GM12892 (cell line): ENCODE data around the gene ETNPPL.
"Not testable (repeated sequence)": the region's sequence is repeated elsewhere in the genome, so short reads cannot be mapped to it uniquely, and the experiment has no call there.

Experiments
- DNase-seq: peaks from one replicate; pipeline ENCODE4 v3.0.0; 2011; ENCODE audit not compliant: insufficient read length
- FAIRE-seq: peaks from 2 replicates; lab custom pipeline; 2011; peaks lifted over from hg19 to GRCh38; lab: Jason Lieb, UNC
- POLR2A ChIP-seq: IDR thresholded peaks from 2 replicates; pipeline ENCODE4 v1.6.1; 2011; ENCODE audit warnings: low read depth, low read length, control low read depth
- POLR2AphosphoS5 ChIP-seq: IDR thresholded peaks from 2 replicates; pipeline ENCODE4 v1.6.1; 2011; ENCODE audit warnings: low read depth, low read length, control low read depth
- TAF1 ChIP-seq: IDR thresholded peaks from 2 replicates; pipeline ENCODE4 v1.6.1; 2011; ENCODE audit warnings: low read depth, mild to moderate bottlenecking, control low read depth, low read length, borderline replicate concordance

ETNPPL gene

DNA sequence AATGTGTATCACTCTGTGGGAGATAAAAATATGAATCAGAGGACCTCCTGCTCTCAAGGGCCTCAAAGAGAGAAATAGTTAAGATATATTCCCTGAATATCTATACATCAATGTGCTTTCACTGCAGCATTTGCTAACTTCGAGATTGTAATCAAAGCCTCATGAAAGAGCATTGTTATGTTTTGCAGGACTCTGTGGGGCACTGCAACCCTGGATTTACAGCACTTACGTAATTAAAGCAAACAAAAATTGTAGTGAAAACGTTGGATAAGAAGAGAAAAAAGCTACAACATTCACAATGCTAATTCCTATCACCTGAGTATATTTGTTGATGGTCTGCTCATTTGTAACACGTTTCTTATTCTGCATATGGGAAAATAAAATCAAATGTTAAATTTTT, 48.0 kb downstream of the ETNPPL start:
- DNase-seq = no peak
- FAIRE-seq = no peak
- TF ChIP-seq TAF1 (no peak), POLR2A (no peak), POLR2AphosphoS5 (no peak)

DNA sequence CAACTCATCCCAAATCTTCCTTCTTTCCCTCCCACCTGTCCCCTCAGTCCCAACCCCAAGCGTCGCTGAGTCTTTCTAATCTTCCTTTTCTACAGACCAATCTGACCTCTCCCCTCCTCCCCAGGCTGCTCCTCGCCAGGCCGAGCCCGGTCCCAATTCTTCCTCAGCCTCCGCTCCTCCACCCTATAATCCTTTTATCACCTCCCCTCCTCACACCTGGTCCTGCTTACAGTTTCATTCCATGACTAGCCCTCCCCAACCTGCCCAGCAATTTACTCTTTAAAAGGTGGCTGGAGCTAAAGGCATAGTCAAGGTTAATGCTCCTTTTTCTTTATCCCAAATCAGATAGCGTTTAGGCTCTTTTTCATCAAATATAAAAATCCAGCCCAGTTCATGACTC, 52.3 kb downstream of the ETNPPL start:
- not testable (repeated sequence) for FAIRE-seq, DNase-seq

DNA sequence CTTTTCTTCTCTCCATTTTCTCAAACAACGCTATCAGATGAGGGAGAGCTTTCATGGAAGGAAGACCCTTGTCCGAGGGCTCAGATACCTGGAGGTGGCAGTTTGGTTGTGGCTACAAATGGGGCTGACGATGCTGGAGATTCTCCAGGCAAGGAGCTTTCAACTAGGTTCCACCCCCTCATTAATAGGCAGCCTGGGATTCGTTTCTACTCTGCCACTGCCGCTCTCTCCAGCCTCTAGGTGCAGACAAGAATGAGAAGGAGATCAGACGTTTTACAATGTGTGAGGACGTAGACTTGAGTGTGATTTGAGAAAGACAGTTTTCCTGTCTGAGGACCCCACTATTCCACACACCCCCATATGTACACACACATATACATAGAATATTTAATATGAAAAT, 53.1 kb downstream of the ETNPPL start:
- no peak for DNase-seq
- TF ChIP-seq POLR2AphosphoS5 (no peak), TAF1 (no peak), POLR2A (no peak)
- no peak for FAIRE-seq

DNA sequence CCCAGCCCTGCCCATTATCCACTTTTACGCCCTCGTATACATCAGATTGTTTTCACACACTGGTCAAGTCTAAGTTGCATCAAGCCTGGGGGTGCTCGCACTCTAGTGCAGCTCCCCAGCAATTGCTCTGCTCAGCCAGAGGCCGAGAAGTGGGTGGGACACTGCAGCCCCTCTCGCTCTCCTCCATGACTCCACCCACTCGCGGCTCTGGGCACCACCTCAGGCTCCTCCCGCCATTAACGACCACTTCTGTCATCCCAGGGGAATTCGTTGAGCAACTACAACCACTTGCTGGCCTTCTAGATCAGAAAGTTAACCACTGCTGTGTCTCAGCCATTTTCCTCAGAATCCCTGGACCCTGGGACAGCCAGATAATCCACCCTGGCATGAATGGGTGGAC, 53.6 kb downstream of the ETNPPL start:
- no peak for TF ChIP-seq TAF1
- no peak for TF ChIP-seq POLR2AphosphoS5
- no peak for TF ChIP-seq POLR2A
- DNase-seq = no peak
- no peak for FAIRE-seq

DNA sequence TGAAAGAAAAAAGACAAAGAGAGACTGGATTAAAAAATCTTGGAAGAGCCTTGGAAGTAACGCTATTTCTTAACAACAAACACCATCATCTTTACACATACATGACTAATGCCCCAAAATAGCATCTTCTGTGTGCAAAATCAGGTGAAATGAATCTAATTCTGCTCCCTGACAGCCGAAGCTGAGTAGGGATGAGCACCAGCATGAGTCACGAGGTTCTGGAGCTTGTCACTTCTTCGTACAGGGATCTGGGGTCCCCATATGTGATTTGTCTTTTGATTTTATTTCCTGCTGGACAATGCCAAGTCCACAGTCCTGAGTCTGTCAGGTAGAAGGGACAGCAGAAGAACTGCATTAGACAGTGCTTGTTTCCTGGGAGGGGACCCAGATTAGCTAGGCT, 56.6 kb downstream of the ETNPPL start:
- no peak for DNase-seq
- TF ChIP-seq POLR2AphosphoS5 (no peak), POLR2A (no peak), TAF1 (no peak)
- FAIRE-seq = no peak

DNA sequence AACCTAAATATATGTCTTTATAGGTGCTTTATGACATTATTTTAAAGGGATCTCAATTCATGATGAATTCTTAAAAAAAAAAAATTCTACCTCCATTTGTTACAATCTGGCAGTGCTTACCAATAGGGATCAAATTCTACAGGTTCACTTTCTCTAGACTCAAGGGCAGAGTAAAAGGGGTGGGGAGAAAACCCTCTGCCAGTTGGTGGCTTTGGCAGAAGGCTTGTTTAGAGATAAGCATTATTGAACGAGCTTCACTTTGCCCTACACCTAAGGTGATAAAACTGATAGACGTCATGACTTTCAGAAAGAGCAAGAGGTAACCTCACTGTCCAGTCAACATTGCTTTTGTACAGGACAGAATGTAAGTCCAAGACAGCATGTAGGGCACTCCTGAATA, 58.9 kb downstream of the ETNPPL start:
- DNase-seq (no peak), FAIRE-seq (no peak)
- no peak for TF ChIP-seq TAF1
- no peak for TF ChIP-seq POLR2A
- TF ChIP-seq POLR2AphosphoS5 = no peak

DNA sequence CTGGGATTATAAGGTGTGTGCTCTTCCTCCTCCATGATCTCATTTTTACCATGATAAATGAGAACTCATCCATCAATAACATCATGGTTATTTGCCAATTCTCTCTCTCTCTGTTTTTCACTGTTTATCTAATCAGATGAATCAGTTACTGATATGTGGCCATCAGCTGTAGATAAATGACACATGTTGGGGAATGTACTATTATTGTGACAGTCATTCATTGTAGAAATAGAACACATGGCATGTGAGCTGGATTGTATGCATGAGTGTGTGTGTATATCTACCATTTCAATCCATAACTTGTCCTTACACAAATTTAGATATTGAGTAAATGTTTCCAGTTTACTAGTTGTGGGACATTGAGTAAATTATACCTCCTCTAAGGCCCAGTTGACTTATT, 59.5 kb downstream of the ETNPPL start:
- DNase-seq (no peak), FAIRE-seq (no peak)
- no peak for TF ChIP-seq POLR2AphosphoS5
- no peak for TF ChIP-seq POLR2A
- no peak for TF ChIP-seq TAF1

DNA sequence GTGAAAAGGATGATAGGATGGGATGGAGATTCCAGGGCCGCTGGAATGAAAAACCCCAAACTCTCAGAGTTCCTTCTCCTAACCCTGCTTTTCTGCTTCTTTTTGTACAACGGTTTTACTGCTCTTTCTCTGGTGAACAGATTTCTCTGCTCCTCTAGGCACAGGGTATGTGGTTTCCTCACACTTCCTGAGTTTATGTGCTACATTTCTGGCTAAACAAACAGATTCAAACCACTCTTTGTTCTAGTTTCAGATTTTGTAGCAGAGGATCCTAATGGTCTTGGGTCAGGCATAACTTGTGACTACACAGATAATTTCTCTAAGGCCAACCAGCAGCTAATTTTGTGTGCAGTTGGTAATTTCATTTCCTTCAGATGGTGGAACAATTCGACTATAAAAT, 59.9 kb downstream of the ETNPPL start:
- no peak for TF ChIP-seq POLR2A
- FAIRE-seq (no peak), DNase-seq (no peak)

DNA sequence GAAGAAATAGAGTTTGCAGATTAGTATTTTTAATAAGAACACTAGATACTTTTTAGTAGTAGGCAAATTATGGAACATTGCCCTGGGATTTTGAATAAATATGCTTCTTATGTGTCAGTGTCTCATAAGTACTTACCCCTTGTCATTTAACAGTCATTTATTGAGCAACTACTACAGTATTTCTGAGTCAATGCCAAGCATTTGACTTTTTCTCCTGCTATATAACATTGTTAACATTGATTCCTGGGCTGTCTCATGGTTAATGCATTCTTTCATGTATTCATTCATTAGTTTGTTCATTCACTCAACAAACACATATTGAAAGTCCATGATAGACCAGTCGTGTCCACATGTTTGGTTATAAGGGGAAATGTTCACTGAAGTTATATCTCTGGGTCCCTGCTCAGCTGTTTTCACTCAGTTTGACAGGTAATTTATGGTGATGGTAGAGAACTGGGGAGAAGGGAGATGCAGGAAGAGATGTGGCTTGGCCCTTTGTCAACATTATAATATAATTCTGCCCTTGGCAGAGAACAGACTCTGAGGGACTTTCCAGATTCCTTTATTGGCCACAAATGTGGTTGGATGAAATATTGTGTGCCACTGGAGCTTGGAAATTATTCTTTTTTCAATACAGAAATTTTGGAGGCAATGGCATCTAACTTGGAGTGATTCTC, 62.6 kb downstream of the ETNPPL start:
- FAIRE-seq (no peak), DNase-seq (no peak)
- no peak for TF ChIP-seq POLR2AphosphoS5
- no peak for TF ChIP-seq POLR2A
- no peak for TF ChIP-seq TAF1

DNA sequence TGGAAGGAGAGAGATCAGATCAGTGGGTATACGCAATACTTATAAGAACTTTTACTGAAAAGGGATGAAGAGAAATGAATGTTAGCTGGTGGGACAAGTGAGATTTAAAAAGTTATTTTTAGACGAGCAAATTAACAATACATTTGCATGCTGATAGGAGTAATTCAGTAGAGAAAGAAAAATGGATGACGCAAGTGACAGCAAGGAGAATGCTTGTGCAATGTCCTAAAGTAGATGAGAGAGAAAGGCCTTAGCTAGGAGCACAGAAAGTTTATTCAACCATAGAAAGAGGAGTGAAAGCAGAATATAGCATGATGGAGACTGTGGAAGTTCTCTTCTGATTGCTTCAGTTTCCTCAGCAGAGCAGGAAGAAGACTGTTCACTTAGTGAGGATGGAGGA, 66.7 kb downstream of the ETNPPL start:
- no peak for DNase-seq
- no peak for TF ChIP-seq TAF1
- no peak for TF ChIP-seq POLR2A
- TF ChIP-seq POLR2AphosphoS5 = no peak
- FAIRE-seq = no peak

DNA sequence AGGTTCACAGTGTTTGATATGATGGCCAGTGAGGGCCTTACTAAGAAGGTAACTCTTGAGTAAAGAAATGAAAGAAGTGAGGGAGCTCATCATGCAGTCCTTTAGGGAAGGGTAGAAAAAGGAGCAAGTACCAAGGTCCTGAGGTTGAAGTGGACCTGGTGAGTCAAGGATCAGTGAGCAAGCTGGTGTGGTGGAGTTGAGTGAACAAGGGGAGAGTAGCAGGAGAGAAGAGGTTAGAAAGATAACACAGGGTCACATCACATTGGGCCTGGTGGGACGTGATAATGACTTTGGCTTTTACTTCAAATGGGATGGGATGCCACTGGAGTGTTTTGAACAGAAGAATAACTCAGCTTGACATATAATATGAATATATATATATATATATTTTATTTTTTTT, 67.8 kb downstream of the ETNPPL start:
- no peak for DNase-seq
- TF ChIP-seq POLR2A (no peak), TAF1 (no peak), POLR2AphosphoS5 (no peak)
- no peak for FAIRE-seq

DNA sequence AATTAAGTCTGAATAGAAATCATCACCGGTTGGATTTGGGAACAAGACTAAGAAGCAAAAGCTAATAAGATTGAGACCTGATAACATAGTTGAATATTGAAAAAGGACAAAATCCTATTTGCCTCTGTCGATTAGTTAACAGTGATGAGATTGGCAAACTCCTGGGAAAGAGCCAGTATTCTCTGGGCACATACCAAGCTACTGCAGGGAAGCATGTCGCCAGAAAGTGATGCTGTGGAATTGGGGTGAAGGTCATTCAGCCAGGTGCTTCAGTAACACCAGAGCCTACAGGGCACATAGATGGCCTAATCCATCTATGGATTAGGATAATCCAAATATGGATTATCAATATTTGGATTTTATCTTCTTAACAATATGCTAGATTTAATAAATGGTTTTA, 68.4 kb downstream of the ETNPPL start:
- FAIRE-seq = no peak
- TF ChIP-seq POLR2AphosphoS5 (no peak), POLR2A (no peak), TAF1 (no peak)
- DNase-seq = no peak

DNA sequence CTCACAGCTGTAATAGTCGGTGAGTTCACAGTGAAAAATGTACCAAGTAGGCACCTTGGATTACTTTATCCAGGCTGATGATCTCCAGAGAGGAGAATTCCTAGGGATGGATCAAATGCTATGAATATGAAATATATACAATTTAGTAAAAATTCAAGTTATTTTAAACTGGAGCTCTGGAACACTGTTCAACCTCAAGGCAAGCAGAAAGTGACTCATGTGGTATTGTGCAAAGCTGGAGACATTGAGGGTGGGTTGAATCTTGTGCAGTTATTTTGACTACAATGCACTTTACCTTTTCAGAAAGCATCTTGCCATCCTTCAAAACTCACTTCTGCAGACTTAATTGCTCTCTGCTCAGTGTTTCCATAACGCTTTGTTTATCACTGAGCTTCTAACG, 69.0 kb downstream of the ETNPPL start:
- DNase-seq = no peak
- no peak for FAIRE-seq
- TF ChIP-seq TAF1 = no peak
- no peak for TF ChIP-seq POLR2AphosphoS5
- no peak for TF ChIP-seq POLR2A
